NCI-H2029 treated with DMSO at 0.1 percent for 48 hours (cell line): ENCODE data around the gene ZNF236.
"Not testable (repeated sequence)": the region's sequence is repeated elsewhere in the genome, so short reads cannot be mapped to it uniquely, and the experiment has no call there.

ENCODE experiments used
- DNase-seq: peaks from one replicate; lab custom pipeline; 2025; lab: John Stamatoyannopoulos, UW

ZNF236 gene

GRCh38 chr18:76951456-76952247 is 129.3 kb downstream of the ZNF236 start:
- DNase-seq, result no peak

GRCh38 chr18:76952747-76953146 is 130.4 kb downstream of the ZNF236 start:
- DNase-seq, result no peak

DNA sequence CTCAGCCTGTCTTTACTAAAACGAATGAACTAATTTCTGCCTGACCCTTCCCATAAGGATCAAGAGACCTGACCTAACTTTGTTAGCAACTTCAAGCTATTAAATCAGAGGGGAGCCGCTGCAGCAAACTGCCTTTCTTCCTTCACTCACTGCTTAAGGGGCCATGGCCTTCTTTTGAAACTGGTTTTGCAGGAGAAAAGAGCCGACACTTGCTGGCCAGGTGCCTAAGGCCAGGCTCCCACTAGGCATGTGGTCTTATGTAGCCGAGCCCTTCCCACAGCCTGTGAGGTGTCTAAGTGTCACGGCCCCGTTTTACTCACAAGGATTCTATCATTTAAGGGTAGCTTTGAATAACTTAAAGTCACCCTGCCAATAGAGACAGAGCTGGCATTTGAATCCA is 130.8 kb downstream of the ZNF236 start:
- DNase-seq, result no peak

GRCh38 chr18:76953583-76954233 is 131.4 kb downstream of the ZNF236 start:
- peak; percentile 34 for DNase-seq

- DNase-seq, result peak; percentile 40
Measured at GRCh38 chr18:76955524-76956170, 133.3 kb downstream of the ZNF236 start.

GRCh38 chr18:76956648-76957047 is 134.3 kb downstream of the ZNF236 start:
- no peak for DNase-seq

GRCh38 chr18:76957384-76958355 is 135.3 kb downstream of the ZNF236 start:
- no peak for DNase-seq

DNA sequence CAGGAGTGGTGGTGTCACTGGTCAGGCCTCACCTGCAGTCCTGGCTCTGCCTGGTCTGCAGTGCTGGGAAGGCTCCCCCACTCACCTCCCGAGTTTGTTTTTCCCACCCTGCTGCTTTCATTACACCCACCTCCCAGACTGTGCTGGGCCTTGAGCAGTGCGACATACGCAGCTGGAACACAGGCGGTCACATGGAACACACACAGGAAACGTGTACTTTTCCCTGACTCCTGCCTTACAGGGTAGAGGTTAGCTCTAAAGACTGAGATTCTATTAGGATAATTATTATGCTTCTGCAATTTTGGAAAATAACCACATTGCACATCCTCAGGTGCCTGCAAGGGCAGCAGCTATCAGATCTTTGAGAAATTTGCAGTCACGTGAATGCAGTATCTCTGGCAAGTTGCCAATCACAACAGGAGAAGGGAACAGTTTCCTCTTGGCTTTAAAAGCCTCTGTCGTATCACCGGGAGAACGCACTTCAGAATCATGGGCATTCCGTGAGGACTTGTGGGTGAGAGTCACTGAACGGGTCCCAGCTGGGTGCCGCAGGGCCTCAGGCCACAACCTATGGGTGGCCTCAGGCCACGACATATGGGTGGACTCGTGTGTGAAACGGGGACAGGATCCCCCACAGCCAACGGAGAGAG is 136.5 kb downstream of the ZNF236 start:
- peak; percentile 30 for DNase-seq

DNA sequence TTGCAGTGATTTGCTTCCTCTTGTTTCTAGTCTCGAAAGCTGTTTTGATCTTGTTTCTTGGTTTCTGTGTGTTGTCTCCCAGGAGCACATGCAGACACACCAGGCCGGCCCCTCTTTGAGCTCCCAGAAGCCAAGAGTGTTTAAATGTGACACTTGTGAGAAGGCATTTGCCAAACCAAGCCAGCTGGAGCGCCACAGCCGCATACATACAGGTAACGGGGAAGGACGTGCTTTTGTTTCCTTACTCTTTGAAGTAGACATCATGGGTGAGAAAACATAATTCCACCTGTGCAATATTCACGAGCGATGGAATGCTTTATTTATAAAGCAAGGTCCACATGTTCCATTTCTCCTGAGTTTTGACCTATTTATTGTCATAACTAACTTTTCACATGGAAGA is 137.2 kb downstream of the ZNF236 start:
- no peak for DNase-seq

- DNase-seq, result no peak
Measured at GRCh38 chr18:76960528-76961035, 138.2 kb downstream of the ZNF236 start.

- no peak for DNase-seq
Measured at GRCh38 chr18:76962851-76963250, 140.5 kb downstream of the ZNF236 start.

GRCh38 chr18:76963936-76964335 is 141.6 kb downstream of the ZNF236 start:
- no peak for DNase-seq

DNA sequence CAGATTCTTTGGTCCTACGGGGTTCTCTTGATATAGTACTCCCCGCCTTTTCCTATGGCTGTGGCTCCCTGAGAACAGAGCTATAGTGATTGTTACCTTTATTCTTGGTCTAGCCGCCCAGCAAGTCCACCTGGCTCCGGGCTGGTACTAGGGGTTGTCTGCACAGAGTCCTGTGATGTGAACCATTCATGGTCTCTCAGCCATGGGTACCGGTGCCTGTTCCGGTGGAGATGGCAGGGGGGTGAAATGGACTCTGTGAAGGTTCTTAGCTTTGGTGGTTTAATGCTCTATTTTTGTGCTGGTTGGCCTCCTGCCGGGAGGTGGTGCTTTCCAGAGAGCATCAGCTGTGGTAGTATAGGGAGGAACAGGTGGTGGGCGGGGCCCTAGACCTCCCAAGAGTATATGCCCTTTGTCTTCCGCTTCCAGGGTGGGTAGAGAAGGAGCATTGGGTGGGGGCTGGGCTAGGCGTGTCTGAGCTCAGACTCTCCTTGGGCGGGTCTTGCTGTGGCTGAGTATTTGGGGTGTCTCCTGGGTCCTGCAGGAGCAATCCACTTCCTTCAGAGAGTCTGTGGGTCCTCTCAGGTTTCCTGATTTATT is 143.3 kb downstream of the ZNF236 start:
- DNase-seq, result not testable (repeated sequence)

DNA sequence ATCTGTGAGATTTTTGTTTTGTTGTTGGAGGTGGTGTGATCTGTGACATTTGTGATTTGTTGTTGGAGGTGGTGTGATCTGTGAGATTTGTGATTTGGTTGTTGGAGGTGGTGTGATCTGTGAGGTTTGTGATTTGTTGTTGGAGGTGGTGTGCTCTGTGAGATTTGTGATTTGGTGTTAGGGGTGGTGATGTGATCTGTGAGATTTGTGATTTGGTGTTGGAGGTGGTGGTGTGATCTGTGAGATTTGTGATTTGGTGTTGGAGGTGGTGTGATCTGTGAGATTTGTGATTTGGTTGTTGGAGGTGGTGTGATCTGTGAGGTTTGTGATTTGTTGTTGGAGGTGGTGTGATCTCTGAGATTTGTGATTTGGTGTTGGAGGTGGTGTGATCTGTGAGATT is 144.9 kb downstream of the ZNF236 start:
- not testable (repeated sequence) for DNase-seq

DNA sequence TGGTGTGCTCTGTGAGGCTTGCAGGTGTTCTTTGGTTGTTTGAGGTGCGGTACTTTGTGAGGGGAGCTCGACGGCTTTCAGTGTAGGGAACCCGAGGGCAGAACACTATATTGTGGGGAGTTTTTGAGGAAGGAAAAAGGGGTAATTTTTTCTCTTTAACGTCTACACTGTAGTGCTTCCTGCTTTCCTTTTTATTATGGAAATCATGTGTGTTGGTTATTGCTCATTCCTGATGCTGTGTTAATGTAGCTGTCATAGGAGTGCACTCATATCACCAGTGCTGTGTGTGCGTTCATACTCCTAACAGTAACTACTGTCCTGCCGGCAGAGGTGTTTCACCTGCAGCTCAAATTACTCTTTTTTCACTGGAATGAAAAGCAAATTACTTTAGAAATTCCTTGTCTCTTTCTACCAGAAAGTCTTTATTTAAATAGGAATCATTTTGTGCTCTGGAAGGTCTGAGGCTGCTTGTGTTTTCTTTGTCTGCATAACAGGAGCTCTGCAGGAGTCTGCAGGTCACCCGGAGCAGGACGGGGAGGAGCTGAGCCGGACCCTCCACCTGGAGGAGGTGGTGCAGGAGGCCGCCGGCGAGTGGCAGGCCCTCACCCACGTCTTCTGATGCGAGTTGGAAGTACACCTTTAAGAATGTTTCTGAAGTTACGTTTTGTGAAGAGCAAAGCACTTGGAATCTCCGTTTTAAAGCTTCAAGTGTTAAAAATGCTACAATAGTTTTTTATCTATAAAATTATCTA is 145.5 kb downstream of the ZNF236 start:
- DNase-seq, result no peak

GRCh38 chr18:76970770-76971559 is 148.6 kb downstream of the ZNF236 start:
- DNase-seq, result no peak

DNA sequence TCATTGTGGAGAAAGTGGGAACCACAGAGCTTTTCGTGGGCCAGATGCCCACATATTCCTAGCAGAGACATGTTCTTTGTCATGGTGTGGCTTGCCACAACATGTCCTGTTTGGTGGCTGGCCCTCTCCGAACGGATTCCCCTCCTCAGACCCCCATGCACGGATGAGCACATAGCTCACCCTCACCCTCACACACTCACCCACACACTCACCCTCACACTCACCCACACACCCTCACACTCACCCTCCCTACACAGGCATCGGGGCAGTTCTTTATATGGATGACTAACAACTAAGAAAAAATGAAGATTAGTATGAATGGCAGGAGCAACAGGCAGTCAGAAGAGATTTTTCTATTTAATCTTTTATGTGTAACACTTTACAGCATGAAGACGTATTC is 149.9 kb downstream of the ZNF236 start:
- DNase-seq, result no peak

- no peak for DNase-seq
Measured at GRCh38 chr18:76972846-76973519, 150.6 kb downstream of the ZNF236 start.
